ENCODE measurements around the gene C5orf15. TPM values are rescaled to one million over a fixed set of nuclear protein-coding genes. Genes with fewer than 3 reads are reported as not detected.
"Not testable (repeated sequence)": the region's sequence is repeated elsewhere in the genome, so short reads cannot be mapped to it uniquely, and the experiment has no call there.

The C5orf15 gene
- polyA plus RNA-seq, 1 donor from 2014 or later, result 72.3 TPM

DNA sequence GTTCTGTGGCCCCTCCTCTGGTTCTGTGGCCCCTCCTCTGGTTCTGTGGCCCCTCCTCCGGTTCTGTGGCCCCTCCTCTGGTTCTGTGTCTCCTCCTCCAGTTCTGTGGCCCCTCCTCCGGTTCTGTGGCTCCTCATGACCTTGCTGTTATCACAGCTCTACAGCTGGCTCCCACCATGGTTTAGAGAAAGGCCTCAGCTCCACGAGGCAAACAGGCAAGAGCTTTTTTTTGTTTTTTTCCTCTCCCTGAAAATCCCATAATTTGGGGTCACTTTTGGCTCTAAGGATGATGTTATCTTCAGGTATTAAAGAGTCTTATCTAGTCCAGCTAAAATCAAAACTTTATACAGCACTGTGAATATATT, 31.8 kb downstream of the C5orf15 start:
- Histone ChIP-seq H4K20me1 (ENCODE audit: insufficient read depth) (no peaks in the 10 kb centered on the region), H3K9me2 (ENCODE audit: insufficient read depth, low read length) (no peaks in the 10 kb centered on the region), H3F3A (ENCODE audit: insufficient read depth, low read length, poor library complexity, severe bottlenecking) (no peaks in the 10 kb centered on the region), H3K4me2 (ENCODE audit: low read length) (no peak overlapping the region), H3K79me2 (replicated peaks; ENCODE audit: insufficient read depth, low read length) (no peaks in the 10 kb centered on the region), H3K9ac (ENCODE audit: low read length) (no peak overlapping the region), H3K36me3 (ENCODE audit: insufficient read depth, low read length) (no peaks in the 10 kb centered on the region), H2AFZ (ENCODE audit: low read depth, low read length) (no peak overlapping the region), H3K4me3 (ENCODE audit: low read length) (no peak overlapping the region), H3K9me3 (ENCODE audit: low read length) (no peaks in the 10 kb centered on the region), H3K27me3 (ENCODE audit: insufficient read depth, low read depth, low read length) (no peaks in the 10 kb centered on the region), H3K27ac (ENCODE audit: low read length) (no peak overlapping the region)
- TF ChIP-seq POLR2AphosphoS5 (IDR thresholded peaks at IDR 0.05), result no peak

DNA sequence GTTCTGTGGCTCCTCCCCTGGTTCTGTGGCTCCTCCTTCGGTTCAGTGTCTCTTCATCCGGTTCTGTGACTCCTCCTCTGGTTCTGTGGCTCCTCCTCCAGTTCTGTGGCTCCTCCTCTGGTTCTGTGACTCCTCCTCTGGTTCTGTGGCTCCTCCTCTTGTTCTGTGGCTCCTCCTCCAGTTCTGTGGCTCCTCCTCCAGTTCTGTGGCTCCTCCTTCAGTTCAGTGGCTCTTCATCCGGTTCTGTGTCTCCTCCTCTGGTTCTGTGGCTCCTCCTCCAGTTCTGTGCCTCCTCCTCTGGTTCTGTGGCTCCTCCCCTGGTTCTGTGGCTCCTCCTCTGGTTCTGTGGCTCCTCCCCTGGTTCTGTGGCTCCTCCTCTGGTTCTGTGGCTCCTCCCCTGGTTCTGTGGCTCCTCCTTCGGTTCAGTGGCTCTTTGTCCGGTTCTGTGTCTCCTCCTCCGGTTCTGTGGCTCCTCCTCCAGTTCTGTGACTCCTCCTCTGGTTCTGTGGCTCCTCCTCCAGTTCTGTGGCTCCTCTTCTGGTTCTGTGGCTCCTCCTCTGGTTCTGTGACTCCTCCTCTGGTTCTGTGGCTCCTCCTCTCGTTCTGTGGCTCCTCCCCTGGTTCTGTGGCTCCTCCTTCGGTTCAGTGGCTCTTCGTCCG, 32.3 kb downstream of the C5orf15 start:
- not testable (repeated sequence) for H4K20me1 ChIP-seq (ENCODE audit: insufficient read depth); H3K4me2 ChIP-seq (ENCODE audit: low read length); H3K9me2 ChIP-seq (ENCODE audit: insufficient read depth, low read length); H2AFZ ChIP-seq (ENCODE audit: low read depth, low read length); H3K27me3 ChIP-seq (ENCODE audit: insufficient read depth, low read depth, low read length); H3K4me3 ChIP-seq (ENCODE audit: low read length); H3K36me3 ChIP-seq (ENCODE audit: insufficient read depth, low read length); H3K9ac ChIP-seq (ENCODE audit: low read length); H3K79me2 ChIP-seq (replicated peaks; ENCODE audit: insufficient read depth, low read length); H3K27ac ChIP-seq (ENCODE audit: low read length); H3F3A ChIP-seq (ENCODE audit: insufficient read depth, low read length, poor library complexity, severe bottlenecking); H3K9me3 ChIP-seq (ENCODE audit: low read length)

DNA sequence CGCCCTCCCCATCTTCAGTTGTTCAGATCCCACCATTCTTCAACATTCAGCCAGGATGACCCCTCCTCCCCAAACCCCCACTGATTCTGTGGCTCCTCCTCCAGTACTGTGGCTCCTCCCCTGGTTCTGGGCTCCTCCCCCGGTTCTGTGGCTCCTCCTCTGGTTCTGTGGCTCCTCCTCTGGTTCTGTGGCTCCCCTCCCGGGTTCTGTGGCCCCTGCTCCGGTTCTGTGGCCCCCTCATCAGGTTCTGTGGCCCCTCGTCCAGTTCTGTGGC, 32.8 kb downstream of the C5orf15 start:
- Histone ChIP-seq H4K20me1 (ENCODE audit: insufficient read depth) (no peaks in the 10 kb centered on the region), H3K9me3 (ENCODE audit: low read length) (no peaks in the 10 kb centered on the region), H3K79me2 (replicated peaks; ENCODE audit: insufficient read depth, low read length) (no peaks in the 10 kb centered on the region), H3F3A (ENCODE audit: insufficient read depth, low read length, poor library complexity, severe bottlenecking) (no peaks in the 10 kb centered on the region), H3K9me2 (ENCODE audit: insufficient read depth, low read length) (no peaks in the 10 kb centered on the region), H2AFZ (ENCODE audit: low read depth, low read length) (no peak overlapping the region), H3K36me3 (ENCODE audit: insufficient read depth, low read length) (no peaks in the 10 kb centered on the region), H3K4me3 (ENCODE audit: low read length) (no peak overlapping the region), H3K27me3 (ENCODE audit: insufficient read depth, low read depth, low read length) (no peaks in the 10 kb centered on the region), H3K4me2 (ENCODE audit: low read length) (no peak overlapping the region), H3K9ac (ENCODE audit: low read length) (no peak overlapping the region), H3K27ac (ENCODE audit: low read length) (no peak overlapping the region)
- TF ChIP-seq RAD21 (conservative IDR thresholded peaks at IDR 0.05) (no peak), TAF1 (IDR thresholded peaks at IDR 0.05; ENCODE audit: low read depth) (no peak), SMC3 (conservative IDR thresholded peaks at IDR 0.05; ENCODE audit: poor library complexity) (no peak), POLR2AphosphoS5 (IDR thresholded peaks at IDR 0.05) (no peak), EZH2 (IDR thresholded peaks at IDR 0.05; ENCODE audit: borderline replicate concordance, insufficient read depth, low read length, poor library complexity, severe bottlenecking) (no peak), EP300 (conservative IDR thresholded peaks at IDR 0.05; ENCODE audit: poor library complexity, severe bottlenecking) (no peak), MXI1 (conservative IDR thresholded peaks at IDR 0.05; ENCODE audit: poor library complexity, severe bottlenecking) (no peak)
- TF ChIP-seq, protein P1, sequence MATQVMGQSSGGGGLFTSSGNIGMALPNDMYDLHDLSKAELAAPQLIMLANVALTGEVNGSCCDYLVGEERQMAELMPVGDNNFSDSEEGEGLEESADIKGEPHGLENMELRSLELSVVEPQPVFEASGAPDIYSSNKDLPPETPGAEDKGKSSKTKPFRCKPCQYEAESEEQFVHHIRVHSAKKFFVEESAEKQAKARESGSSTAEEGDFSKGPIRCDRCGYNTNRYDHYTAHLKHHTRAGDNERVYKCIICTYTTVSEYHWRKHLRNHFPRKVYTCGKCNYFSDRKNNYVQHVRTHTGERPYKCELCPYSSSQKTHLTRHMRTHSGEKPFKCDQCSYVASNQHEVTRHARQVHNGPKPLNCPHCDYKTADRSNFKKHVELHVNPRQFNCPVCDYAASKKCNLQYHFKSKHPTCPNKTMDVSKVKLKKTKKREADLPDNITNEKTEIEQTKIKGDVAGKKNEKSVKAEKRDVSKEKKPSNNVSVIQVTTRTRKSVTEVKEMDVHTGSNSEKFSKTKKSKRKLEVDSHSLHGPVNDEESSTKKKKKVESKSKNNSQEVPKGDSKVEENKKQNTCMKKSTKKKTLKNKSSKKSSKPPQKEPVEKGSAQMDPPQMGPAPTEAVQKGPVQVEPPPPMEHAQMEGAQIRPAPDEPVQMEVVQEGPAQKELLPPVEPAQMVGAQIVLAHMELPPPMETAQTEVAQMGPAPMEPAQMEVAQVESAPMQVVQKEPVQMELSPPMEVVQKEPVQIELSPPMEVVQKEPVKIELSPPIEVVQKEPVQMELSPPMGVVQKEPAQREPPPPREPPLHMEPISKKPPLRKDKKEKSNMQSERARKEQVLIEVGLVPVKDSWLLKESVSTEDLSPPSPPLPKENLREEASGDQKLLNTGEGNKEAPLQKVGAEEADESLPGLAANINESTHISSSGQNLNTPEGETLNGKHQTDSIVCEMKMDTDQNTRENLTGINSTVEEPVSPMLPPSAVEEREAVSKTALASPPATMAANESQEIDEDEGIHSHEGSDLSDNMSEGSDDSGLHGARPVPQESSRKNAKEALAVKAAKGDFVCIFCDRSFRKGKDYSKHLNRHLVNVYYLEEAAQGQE (IDR thresholded peaks at IDR 0.05; ENCODE audit: borderline replicate concordance), result no peak
- TF ChIP-seq, protein P2, sequence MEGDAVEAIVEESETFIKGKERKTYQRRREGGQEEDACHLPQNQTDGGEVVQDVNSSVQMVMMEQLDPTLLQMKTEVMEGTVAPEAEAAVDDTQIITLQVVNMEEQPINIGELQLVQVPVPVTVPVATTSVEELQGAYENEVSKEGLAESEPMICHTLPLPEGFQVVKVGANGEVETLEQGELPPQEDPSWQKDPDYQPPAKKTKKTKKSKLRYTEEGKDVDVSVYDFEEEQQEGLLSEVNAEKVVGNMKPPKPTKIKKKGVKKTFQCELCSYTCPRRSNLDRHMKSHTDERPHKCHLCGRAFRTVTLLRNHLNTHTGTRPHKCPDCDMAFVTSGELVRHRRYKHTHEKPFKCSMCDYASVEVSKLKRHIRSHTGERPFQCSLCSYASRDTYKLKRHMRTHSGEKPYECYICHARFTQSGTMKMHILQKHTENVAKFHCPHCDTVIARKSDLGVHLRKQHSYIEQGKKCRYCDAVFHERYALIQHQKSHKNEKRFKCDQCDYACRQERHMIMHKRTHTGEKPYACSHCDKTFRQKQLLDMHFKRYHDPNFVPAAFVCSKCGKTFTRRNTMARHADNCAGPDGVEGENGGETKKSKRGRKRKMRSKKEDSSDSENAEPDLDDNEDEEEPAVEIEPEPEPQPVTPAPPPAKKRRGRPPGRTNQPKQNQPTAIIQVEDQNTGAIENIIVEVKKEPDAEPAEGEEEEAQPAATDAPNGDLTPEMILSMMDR (IDR thresholded peaks at IDR 0.05; ENCODE audit: poor library complexity, severe bottlenecking), result no peak
